GM21576 (cell line): ENCODE measurements around the gene IQCC.

Experiments
- ATAC-seq: cut with Tn5 transposase; IDR thresholded peaks from one replicate; pipeline ENCODE4 v1.9.1; 2021; ENCODE audit warnings: mild to moderate bottlenecking, moderate library complexity; ENCODE audit not compliant: unreplicated experiment

Gene IQCC

DNA sequence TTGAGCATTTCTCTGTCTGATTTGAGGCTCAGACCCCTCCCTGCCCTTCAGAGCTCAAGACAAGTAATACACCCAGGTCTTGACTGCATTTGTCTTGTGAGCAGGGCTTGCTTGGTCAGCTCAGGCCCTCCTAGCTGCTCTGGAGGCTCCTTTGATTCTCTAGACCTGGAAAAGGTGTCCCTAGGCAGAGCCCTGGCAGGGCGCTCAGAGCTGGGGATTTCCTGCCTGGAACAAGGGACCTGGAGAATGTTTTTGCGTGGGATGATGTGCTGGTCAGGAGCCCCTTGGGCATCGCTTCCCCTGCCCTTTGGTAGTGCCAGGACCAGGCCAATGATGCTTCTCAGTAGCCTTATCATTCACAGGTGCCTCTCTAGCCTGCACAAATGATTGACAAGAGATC lies 9.9 kb upstream of the IQCC start:
- no peak for ATAC-seq

DNA sequence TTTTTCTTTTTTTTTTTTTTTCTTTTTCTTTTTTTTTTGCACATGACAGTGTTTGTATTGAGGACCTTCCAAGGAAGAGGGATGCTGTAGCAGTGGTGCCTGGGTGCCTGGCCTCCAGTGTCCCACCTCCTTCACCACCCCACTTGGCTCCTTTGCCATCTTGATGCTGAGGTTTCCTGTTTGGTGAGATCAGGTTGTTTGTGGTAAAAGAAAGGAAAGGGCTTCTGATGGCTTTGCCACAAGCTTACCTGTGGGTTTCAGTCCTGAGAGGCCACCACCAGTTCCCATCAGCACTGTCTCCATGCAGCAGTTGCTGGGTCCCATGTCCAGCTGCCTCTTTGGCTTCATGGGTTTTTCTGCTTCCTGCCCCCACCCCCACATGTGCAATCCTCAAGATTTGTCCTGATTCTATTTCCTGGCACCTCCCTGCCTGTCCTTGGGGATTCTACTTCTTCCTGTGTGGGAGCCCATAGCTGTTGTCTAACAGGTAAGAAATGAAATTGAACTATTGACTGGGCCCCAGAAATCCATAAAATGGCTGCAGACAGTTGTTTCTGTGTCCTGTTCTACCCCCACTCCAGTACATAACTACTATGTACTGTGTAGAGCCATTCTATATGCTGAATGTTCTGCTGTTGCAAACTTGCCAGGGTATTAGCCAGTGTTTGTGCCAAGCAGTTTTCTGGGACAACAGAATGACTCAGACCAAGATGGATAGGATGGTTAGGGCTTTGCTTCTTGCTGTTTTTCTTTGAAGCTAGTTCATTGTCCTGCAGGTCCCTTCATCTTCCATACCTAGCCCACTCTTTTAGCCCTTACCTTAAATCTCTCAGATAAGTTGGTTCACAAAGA lies 9.3 kb upstream of the IQCC start:
- ATAC-seq: no peak

GRCh38 chr1:32197074-32197473 lies 8.4 kb upstream of the IQCC start:
- no peak for ATAC-seq

DNA sequence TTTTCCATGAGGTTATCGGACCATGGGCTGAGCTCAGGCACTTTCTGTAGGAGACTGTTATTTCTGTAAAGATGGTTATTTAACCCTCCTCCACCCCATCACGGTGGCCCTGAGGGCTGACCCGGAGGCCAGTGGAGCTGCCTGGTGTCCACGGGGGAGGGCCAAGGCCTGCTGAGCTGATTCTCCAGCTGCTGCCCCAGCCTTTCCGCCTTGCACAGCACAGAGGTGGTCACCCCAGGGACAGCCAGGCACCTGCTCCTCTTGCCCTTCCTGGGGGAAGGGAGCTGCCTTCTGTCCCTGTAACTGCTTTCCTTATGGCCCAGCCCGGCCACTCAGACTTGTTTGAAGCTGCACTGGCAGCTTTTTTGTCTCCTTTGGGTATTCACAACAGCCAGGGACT lies 7.6 kb upstream of the IQCC start:
- ATAC-seq: no peak

DNA sequence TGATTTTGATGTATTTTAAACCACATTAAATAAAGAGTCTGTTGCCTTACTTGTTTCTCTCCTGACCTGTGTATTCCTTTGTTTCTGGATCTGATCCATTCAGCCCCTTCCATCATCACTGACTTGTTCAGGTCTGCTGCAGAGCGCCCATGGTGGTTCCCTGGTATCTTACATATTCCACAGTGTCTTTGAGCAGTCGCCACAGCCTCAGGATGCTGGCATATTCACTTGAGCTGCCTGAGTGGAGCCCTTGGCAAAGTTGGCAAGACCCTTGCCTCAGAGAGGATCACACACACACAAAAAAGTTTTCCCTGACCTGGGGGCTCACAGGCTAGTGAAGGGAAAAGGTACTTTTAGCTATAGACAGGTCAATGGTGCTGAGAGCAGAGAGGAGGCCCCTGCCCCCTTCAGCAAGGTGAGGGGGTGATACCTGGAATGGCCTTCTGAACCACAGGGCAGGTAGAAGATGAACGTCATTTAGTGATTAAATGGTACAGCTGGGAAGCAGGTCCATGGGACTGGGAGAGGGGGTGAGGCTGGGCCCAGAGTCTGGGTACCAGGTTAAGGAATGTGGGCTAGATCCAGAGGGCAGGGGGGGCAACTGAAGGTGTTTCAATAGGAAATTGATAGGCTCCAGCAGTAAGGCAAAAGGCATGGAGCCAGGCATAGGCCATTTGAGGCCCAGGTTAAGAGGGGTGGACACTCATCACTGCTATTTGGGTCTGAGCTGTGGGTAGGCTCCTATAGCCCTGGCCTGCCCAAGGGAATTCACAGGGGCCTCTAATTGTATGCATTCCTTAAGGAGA lies 7.0 kb upstream of the IQCC start:
- ATAC-seq: no peak

DNA sequence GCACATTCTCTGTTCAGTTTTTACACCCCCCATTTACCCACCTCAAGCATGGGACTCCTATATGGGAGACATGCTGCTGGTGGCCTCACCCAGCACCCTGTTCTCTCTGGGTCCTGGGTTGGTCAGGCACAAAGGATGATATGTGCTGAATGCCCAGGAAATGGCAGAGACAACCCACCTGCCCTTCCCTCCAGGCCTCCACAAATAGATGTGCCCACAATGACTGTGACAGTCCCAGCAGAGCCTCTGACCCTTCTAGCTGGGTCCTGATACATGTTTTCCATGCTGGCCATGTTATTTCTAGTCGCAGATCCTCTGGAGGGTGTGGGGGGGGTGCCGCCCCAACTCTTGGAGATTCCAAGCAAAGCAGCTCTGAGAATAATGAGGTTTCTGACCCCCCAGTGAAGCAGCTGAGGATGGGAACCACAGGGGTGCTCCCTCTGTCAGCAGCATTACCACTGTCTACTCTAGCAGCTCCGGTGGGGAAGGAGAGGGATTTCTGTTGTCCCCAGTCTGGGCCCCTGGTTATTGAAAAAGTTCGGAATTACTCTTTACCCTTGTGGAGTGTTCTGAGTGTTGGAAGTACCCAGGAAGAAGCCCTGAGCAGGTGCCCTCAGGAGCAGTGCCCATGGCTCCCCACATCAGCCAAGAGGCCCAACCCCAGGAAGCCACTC lies 6.3 kb upstream of the IQCC start:
- ATAC-seq: no peak

DNA sequence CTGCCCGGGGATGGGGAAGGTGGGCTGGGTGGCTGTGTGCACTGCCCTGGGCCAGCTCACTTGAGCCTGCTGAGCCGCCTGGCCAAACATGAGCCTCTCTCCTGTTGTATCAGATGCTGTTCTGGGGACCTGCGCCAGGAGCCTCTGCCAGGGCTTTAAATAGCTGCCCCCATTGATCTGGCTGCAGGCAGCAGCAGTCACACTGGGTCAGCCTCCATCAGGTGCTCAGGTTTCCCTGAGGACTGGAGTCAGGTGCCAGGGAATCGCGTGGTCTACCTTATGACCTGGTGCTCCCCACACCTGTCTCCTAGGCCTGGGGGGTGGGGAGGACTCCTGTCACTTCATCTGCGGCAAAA lies 5.8 kb upstream of the IQCC start:
- no peak for ATAC-seq

- ATAC-seq: no peak
These were observed 5.1 kb upstream of the IQCC start, which contains the start of gene CCDC28B for GRCh38 chr1:32200226-32201010. TSS of gene CCDC28B (plus strand) at chr1:32200595. CDS start at chr1:32201936, 1,341 bp downstream.

DNA sequence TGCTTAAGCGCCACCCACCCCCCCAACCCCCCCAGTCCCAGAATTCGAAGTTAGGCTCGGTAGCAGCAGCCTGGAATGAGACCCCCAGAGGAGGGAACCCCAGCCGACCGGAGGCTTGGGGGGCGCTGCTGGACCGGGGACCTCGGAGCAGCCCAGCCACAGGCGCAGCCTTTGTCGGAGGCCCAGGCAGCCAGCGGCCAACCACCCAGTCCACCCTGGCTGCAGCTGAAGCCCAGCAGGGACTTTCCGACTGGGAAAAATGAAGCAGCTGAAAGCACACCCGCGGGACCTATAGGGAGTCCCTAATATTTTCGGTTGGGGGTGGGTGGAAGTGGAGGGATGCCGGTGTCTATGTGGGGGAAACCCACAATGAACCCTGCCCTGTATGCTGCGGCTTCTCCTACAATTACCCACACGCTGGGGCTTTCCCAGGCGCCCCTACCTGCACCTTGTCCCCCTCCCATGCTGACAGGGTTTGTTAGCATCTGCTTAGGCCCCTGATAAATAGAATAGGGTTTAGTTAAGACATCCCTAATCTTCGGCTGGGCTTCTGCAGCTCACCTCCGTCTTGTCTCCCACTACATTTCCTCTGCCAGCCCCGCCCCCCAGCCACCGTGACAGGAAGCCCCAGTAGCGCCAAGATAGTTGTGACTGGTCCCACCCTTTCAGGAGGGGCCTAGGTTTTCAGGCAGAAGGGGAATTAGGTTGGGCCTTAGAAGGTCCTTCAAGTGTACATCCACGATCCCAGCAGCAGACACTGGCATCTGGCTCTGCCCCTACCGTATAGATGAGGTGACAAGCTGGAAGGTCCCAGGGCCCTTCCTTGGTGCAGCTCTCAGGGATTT lies 4.2 kb upstream of the IQCC start:
- no peak for ATAC-seq

DNA sequence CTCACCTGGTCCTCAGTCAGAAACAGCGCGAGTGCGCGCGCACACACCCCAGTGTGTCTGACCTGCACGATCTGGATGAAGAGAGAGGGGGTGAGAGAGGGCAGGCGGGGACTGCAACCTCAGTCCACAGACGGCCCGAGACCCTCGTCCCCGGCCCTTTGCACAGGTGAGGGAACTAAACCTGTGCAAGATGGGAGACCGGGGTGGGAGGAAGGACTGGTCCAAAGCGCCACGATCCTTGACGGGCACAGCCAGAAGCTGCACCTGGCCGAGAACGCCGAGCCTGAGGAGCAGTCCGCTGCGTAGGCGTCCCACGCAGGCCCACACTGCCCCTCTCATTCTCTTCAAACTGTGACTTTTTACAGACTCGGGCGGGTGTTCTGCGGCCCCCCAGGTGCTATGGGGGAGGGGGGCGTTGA lies 519 bp upstream of the IQCC start:
- no peak for ATAC-seq

DNA sequence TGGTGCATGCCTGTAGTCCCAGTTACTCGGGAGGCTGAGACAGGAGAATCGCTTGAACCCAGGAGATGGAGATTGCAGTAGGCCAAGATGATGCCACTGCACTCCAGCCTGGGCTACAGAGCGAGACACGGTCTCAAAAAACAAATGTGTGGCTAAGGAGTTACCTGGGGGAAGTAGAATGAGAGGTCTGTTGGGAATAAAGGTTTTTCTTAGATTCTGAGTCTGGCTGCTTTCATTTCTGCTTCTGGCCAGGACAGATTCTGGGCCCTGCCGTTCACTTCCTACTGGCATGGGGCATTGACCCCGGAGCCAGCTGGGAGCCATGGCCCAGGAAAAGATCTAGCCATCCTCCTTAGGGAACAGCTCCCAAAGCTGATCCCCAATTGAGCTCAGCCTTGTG lies 3.0 kb downstream of the IQCC start:
- no peak for ATAC-seq

- no peak for ATAC-seq
These were observed 3.4 kb downstream of the IQCC start, which contains the start of gene DCDC2B for GRCh38 chr1:32208891-32209328. TSS of gene DCDC2B (plus strand) at chr1:32209089. CDS start at chr1:32209094, 5 bp downstream.

DNA sequence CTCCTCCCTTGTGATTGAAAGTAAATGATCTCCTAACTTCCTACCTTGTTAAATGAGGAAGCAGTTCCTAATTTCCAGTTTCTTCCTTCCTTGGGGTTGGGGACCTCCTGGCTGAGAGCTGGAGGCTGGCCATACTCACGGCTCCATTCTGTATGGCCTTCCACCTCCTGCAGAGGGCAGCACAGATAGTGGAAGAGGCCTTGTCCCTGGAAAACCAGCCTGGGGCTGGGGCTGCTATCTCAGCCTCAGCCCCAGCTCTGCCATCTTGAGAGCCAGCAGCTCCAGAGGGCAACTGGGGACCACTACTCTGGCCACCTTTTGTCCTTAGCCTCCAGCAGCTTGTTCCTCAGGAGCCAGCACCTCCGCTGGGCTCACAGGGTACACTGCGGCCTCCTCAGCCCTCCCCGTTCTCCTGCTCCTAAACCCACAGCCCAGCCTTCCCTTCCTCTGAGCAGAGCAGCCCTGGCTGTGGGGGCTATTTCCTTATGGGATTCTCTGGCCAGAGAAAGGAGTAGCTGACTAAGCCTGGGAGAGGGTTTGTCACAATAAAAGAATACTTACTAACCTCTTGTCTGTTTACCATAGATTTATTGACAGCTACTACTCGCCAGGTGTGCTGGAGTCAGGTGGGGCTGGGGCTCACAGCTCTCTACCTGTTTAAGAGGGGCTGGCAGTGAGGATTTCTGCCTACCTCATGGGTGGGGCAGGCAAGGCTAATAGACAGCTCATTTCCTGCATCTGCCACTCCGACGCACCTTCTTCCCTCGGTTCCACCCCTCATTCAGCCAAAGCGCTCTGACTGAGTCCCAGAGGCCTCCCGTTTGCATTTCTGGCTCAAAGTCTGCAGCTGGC lies 10.4 kb downstream of the IQCC start:
- no peak for ATAC-seq

GRCh38 chr1:32216566-32216965 lies 11.1 kb downstream of the IQCC start:
- ATAC-seq: no peak

DNA sequence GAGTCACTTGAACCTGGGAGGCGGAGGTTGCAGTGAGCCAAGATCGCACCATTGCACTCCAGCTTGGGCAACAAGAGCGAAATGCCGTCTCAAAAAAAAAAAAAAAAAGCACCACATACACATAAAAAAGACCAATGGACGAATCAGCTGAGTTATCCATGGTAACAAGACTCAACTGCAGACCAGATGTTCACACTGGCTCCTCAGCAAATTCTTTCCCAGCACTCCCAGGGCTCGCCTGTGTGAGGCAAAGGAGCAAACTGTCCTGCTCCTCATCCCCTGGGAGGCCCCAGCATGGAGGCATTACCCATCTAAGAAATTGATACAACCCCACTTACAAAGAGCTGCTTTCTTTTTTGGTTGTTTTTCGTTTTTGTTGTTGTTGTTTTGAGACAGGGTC lies 13.6 kb downstream of the IQCC start:
- ATAC-seq: no peak

GRCh38 chr1:32220746-32221580 lies 15.5 kb downstream of the IQCC start:
- ATAC-seq: no peak

GRCh38 chr1:32221581-32221979 lies 16.1 kb downstream of the IQCC start:
- no peak for ATAC-seq
